AG10803 (cell line): ENCODE measurements around the gene PRR30.
A peak's percentile ranks its signal among the peaks of the same experiment; 100 is the strongest.

ENCODE experiments used
- DNase-seq: peaks from one replicate; pipeline ENCODE4 v3.0.0; 2010; ENCODE audit warnings: low read depth
- H3K4me3 ChIP-seq: 2 replicates; pipeline ENCODE4 v1.5.1; 2011; ENCODE audit warnings: mild to moderate bottlenecking, low read length, control low read depth
- CTCF ChIP-seq: conservative IDR thresholded peaks from 2 replicates; pipeline ENCODE4 v1.5.1; 2011; ENCODE audit warnings: mild to moderate bottlenecking, low read length, control low read depth, inconsistent platforms

Gene PRR30

GRCh38 chr2:27134781-27135477, 4.3 kb downstream of the PRR30 start:
- no peak for TF ChIP-seq CTCF
- H3K4me3 ChIP-seq = peak overlapping the region; percentile 30
- no peak for DNase-seq

- TF ChIP-seq CTCF = peak; percentile 55
- H3K4me3 ChIP-seq = peak within 1 kb of the TSS; percentile 86
- peak; percentile 90 for DNase-seq
These were observed 5.1 kb downstream of the PRR30 start, which contains the start of gene PREB for GRCh38 chr2:27133905-27134780. Gene PREB, minus strand, starts transcription at chr2:27134636. Its CDS starts 215 bp downstream, at chr2:27134421.

- H3K4me3 ChIP-seq = peak overlapping the region; percentile 86
- no peak for TF ChIP-seq CTCF
- DNase-seq = no peak
These were observed 5.9 kb downstream of the PRR30 start for GRCh38 chr2:27133195-27133875.

GRCh38 chr2:27131429-27131828, 7.8 kb downstream of the PRR30 start:
- no peak for DNase-seq
- TF ChIP-seq CTCF = no peak
- no peak overlapping the region for H3K4me3 ChIP-seq

- no peak for DNase-seq
- no peak for TF ChIP-seq CTCF
- H3K4me3 ChIP-seq = no peak overlapping the region
These were observed 8.8 kb downstream of the PRR30 start for GRCh38 chr2:27130396-27130795.

GRCh38 chr2:27128668-27129571, 10.3 kb downstream of the PRR30 start:
- no peak overlapping the region for H3K4me3 ChIP-seq
- TF ChIP-seq CTCF = no peak
- DNase-seq = no peak
